ENCODE results near the gene RBM39.

RBM39 gene

GRCh38 chr20:35774391-35774790 is 32.3 kb upstream of the RBM39 start:
- DNase-seq (ENCODE audit: low spot score), result no peak
- in situ Hi-C loops (cut with MboI; ENCODE audit: low sequenced_read_pairs, unreplicated experiment), result no loop called here
- TF ChIP-seq CTCF (IDR thresholded peaks at IDR 0.05; ENCODE audit: borderline replicate concordance, control extremely low read depth, extremely low read depth, insufficient read depth, missing control alignments), result no peak

DNA sequence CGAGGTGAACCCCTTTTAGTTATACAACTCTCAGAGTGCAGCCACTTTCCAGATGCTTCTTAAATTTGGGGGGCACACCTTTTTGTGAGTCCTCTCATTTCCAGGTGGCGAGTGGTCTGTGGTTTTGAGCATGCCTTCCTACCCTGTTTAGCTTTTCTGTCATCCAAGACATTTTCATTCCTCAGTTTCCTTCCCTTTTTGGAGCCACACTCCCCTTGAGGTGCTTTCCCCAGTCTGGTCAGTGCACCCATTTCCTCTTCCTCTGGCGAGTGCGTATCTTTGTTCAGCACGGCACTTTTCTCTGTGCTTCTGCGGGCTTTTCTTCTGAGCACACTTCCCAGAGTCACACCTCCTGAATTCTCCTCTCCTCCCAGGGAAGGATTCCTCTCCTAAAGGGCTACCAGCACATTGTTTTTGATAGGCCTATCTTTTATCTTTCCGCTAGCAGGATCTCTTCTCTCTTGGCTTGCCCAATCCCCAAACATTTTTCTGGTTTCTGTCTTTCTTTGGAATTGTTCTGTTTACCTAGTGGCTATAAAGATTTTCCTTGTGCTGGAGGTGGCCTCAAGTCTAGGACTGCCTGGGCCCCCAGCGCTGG is 31.2 kb upstream of the RBM39 start:
- in situ Hi-C loops (cut with MboI; ENCODE audit: low sequenced_read_pairs, unreplicated experiment), result no loop called here
- DNase-seq (ENCODE audit: low spot score), result peak; percentile 58
- no peak for TF ChIP-seq CTCF (IDR thresholded peaks at IDR 0.05; ENCODE audit: borderline replicate concordance, control extremely low read depth, extremely low read depth, insufficient read depth, missing control alignments)

DNA sequence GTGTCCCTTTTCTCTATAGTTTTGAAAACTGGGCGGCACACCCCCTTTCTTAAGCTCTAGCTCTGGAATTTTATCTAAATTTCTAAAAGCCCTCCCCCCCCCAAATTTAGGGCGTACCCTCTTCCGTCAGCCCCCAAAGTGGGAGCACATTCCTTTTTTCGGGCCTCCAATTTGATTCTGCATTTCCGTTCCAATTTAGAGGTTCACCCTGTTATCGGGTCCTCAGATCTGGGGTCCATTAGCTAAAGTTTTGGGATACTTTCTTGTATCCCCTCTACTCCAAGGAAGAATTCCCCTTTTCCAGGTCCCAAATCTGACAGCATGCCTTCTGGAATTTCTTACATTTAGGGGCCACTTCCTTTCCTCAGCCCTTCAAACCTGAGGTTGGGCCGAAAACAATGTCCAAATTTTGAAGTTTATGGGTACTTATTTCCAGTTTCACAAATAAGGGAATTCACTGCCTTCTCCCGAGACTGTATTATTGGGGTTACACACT is 30.6 kb upstream of the RBM39 start:
- no peak for DNase-seq (ENCODE audit: low spot score)
- no peak for TF ChIP-seq CTCF (IDR thresholded peaks at IDR 0.05; ENCODE audit: borderline replicate concordance, control extremely low read depth, extremely low read depth, insufficient read depth, missing control alignments)
- in situ Hi-C loops (cut with MboI; ENCODE audit: low sequenced_read_pairs, unreplicated experiment), result no loop called here

DNA sequence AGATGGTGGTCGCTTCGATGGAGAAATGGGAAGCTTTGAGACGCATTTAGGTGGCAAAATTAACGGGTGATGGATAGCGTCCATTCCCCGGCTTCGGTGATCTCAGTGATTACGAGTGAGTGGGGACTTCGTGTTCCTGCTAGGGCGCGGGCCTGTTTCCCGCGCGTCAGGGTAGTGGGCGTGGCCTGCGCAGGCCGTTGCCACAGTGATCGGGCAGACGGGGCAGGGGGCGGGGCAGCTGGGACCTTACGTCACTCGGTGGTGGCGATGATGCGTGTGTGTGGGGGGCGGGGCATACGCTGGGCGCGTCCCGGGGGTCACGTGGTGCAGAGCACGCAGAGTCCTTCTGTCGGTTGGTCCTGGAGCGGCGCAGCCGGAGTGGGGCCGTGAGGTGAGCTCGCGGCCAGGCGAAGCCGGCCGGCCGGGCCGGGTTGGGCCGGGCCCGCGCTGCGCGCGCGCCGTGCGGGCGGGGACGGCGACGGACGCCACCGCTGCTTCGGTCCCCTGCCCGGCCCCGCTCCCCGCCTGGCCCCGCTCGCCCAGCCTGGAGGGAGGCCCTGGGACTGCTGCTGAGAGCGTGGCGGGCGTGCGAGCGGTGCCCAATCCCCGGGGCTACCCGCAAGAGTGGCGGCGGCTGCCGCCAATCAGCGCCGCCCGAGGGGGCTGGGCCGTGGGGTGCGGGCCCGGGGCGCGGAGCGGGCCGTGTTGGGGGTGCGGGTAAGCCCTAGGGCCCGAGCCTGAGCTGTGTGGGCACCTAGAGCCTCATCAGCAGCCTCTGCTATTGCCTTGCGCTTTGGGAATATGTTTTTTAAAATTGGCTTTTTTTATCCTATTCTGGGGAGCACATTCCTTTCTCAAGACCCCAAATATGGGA is 29.9 kb upstream of the RBM39 start, which contains the start of gene PHF20:
PHF20 (plus strand) TSS at position 327 of the 874 bp plus-strand sequence. CDS start 29,508 bp downstream, outside the sequence.
- no peak for TF ChIP-seq CTCF (IDR thresholded peaks at IDR 0.05; ENCODE audit: borderline replicate concordance, control extremely low read depth, extremely low read depth, insufficient read depth, missing control alignments)
- peak; percentile 96 for DNase-seq (ENCODE audit: low spot score)
- in situ Hi-C loops (cut with MboI; ENCODE audit: low sequenced_read_pairs, unreplicated experiment), result no loop called here

GRCh38 chr20:35771367-35771688 is 29.3 kb upstream of the RBM39 start:
- in situ Hi-C loops (cut with MboI; ENCODE audit: low sequenced_read_pairs, unreplicated experiment), result no loop called here

More at GRCh38 chr20:35771367-35771688, 29.3 kb upstream of the RBM39 start:
- no peak for TF ChIP-seq CTCF (IDR thresholded peaks at IDR 0.05; ENCODE audit: borderline replicate concordance, control extremely low read depth, extremely low read depth, insufficient read depth, missing control alignments)
- DNase-seq (ENCODE audit: low spot score), result no peak
